ENCODE data around the gene CDC26. TPM values are rescaled to one million over a fixed set of nuclear protein-coding genes. Genes with fewer than 3 reads are reported as not detected.

The CDC26 gene
- total RNA-seq, 1 experiment from 2014 or later: 36.9 TPM

DNA sequence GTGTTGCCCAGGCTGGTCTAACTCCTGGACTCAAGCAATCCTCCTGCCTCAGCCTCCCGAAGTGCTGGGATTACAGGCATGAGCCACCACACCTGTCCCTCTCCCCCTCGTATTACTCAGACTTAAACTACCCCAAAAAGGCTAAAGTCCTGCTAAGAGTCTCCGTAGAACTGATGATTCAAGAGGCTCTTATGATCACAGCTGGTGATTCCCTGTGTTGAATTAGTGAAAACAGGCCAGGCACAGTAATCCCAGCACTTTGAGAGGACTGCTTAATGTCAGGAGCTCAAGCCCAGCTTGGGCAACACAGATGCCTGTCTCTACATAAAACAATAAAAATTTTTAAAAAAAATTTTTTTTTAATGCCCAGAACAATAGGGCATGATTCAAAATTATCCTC, 9.2 kb downstream of the CDC26 start (continued):
- TF ChIP-seq, protein P1, sequence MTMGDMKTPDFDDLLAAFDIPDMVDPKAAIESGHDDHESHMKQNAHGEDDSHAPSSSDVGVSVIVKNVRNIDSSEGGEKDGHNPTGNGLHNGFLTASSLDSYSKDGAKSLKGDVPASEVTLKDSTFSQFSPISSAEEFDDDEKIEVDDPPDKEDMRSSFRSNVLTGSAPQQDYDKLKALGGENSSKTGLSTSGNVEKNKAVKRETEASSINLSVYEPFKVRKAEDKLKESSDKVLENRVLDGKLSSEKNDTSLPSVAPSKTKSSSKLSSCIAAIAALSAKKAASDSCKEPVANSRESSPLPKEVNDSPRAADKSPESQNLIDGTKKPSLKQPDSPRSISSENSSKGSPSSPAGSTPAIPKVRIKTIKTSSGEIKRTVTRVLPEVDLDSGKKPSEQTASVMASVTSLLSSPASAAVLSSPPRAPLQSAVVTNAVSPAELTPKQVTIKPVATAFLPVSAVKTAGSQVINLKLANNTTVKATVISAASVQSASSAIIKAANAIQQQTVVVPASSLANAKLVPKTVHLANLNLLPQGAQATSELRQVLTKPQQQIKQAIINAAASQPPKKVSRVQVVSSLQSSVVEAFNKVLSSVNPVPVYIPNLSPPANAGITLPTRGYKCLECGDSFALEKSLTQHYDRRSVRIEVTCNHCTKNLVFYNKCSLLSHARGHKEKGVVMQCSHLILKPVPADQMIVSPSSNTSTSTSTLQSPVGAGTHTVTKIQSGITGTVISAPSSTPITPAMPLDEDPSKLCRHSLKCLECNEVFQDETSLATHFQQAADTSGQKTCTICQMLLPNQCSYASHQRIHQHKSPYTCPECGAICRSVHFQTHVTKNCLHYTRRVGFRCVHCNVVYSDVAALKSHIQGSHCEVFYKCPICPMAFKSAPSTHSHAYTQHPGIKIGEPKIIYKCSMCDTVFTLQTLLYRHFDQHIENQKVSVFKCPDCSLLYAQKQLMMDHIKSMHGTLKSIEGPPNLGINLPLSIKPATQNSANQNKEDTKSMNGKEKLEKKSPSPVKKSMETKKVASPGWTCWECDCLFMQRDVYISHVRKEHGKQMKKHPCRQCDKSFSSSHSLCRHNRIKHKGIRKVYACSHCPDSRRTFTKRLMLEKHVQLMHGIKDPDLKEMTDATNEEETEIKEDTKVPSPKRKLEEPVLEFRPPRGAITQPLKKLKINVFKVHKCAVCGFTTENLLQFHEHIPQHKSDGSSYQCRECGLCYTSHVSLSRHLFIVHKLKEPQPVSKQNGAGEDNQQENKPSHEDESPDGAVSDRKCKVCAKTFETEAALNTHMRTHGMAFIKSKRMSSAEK (CRISPR knock-in tag; IDR thresholded peaks at IDR 0.05; ENCODE audit: borderline replicate concordance): no peak
- no peak for TF ChIP-seq CTCF (IDR thresholded peaks at IDR 0.05)

- Mint-ChIP-seq H3K36me3 (peaks cover 32% of the 10 kb centered on the region), H3K9me3 (no peaks in the 10 kb centered on the region), H3K27me3 (ENCODE audit: low read depth) (no peaks in the 10 kb centered on the region), H3K4me3 (no peak overlapping the region), H3K27ac (no peak overlapping the region), H3K4me1 (no peaks in the 10 kb centered on the region)
- DNase-seq (ENCODE audit: low spot score): no peak
- ATAC-seq: no peak
- ChIA-PET CTCF (interaction anchor here (1.0 to 1.4 kb wide), 2 partner anchors 13 to 111 kb away, joined by 3 to 5 read pairs; partner anchors contain the start of genes CDC26, PRPF4 and SLC31A2), POLR2A (no interaction called here)
- no peak for TF ChIP-seq MLX (CRISPR knock-in tag; IDR thresholded peaks at IDR 0.05)
- no peak for TF ChIP-seq TEAD4 (CRISPR knock-in tag; IDR thresholded peaks at IDR 0.05)
- no peak for TF ChIP-seq NFATC4 (CRISPR knock-in tag; IDR thresholded peaks at IDR 0.05)
- no peak for TF ChIP-seq NR2C2 (CRISPR knock-in tag; IDR thresholded peaks at IDR 0.05)
- no peak for TF ChIP-seq ATF1 (CRISPR knock-in tag; IDR thresholded peaks at IDR 0.05)
- no peak for TF ChIP-seq PREB (CRISPR knock-in tag; IDR thresholded peaks at IDR 0.05; ENCODE audit: borderline replicate concordance)
- TF ChIP-seq PRRX2 (CRISPR knock-in tag; IDR thresholded peaks at IDR 0.05): no peak
- TF ChIP-seq, protein P2, sequence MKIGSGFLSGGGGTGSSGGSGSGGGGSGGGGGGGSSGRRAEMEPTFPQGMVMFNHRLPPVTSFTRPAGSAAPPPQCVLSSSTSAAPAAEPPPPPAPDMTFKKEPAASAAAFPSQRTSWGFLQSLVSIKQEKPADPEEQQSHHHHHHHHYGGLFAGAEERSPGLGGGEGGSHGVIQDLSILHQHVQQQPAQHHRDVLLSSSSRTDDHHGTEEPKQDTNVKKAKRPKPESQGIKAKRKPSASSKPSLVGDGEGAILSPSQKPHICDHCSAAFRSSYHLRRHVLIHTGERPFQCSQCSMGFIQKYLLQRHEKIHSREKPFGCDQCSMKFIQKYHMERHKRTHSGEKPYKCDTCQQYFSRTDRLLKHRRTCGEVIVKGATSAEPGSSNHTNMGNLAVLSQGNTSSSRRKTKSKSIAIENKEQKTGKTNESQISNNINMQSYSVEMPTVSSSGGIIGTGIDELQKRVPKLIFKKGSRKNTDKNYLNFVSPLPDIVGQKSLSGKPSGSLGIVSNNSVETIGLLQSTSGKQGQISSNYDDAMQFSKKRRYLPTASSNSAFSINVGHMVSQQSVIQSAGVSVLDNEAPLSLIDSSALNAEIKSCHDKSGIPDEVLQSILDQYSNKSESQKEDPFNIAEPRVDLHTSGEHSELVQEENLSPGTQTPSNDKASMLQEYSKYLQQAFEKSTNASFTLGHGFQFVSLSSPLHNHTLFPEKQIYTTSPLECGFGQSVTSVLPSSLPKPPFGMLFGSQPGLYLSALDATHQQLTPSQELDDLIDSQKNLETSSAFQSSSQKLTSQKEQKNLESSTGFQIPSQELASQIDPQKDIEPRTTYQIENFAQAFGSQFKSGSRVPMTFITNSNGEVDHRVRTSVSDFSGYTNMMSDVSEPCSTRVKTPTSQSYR (CRISPR knock-in tag; IDR thresholded peaks at IDR 0.05): no peak
- TF ChIP-seq CBFB (CRISPR knock-in tag; IDR thresholded peaks at IDR 0.05; ENCODE audit: low read depth): no peak
- TF ChIP-seq, protein P3, sequence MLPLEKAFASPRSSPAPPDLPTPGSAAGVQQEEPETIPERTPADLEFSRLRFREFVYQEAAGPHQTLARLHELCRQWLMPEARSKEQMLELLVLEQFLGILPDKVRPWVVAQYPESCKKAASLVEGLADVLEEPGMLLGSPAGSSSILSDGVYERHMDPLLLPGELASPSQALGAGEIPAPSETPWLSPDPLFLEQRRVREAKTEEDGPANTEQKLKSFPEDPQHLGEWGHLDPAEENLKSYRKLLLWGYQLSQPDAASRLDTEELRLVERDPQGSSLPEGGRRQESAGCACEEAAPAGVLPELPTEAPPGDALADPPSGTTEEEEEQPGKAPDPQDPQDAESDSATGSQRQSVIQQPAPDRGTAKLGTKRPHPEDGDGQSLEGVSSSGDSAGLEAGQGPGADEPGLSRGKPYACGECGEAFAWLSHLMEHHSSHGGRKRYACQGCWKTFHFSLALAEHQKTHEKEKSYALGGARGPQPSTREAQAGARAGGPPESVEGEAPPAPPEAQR (CRISPR knock-in tag; IDR thresholded peaks at IDR 0.05): no peak
- no peak for TF ChIP-seq ZNF423 (CRISPR knock-in tag; IDR thresholded peaks at IDR 0.05)
- TF ChIP-seq IRF1 (CRISPR knock-in tag; IDR thresholded peaks at IDR 0.05): no peak
- TF ChIP-seq ATF2 (CRISPR knock-in tag; IDR thresholded peaks at IDR 0.05; ENCODE audit: borderline replicate concordance, low read depth): no peak
- no peak for TF ChIP-seq ZNF671 (CRISPR knock-in tag; IDR thresholded peaks at IDR 0.05)
- no peak for TF ChIP-seq SP1 (CRISPR knock-in tag; conservative IDR thresholded peaks at IDR 0.05)
- no peak for TF ChIP-seq IRF2 (CRISPR knock-in tag; IDR thresholded peaks at IDR 0.05; ENCODE audit: borderline replicate concordance, low read depth)
- TF ChIP-seq HMGA2 (CRISPR knock-in tag; IDR thresholded peaks at IDR 0.05): no peak
- TF ChIP-seq USF2 (CRISPR knock-in tag; IDR thresholded peaks at IDR 0.05): no peak
Measured at GRCh38 chr9:113261917-113262671, 13.3 kb downstream of the CDC26 start.
